GM12874 (cell line): ENCODE measurements around the gene LAPTM5.

Source experiments
- CTCF ChIP-seq: IDR thresholded peaks from 2 replicates; pipeline ENCODE4 v1.5.1; 2011; ENCODE audit warnings: low read depth, mild to moderate bottlenecking, control low read depth, low read length, moderate library complexity; ENCODE audit not compliant: insufficient read depth

LAPTM5 gene

GRCh38 chr1:30761381-30762151, 4.0 kb upstream of the LAPTM5 start:
- TF ChIP-seq CTCF, result no peak

- no peak for TF ChIP-seq CTCF
Measured at GRCh38 chr1:30760596-30761324, 3.2 kb upstream of the LAPTM5 start.

- TF ChIP-seq CTCF, result no peak
Measured at GRCh38 chr1:30759718-30760281, 2.2 kb upstream of the LAPTM5 start.

- no peak for TF ChIP-seq CTCF
Measured at GRCh38 chr1:30758785-30759380, 1.3 kb upstream of the LAPTM5 start.

- no peak for TF ChIP-seq CTCF
Measured at GRCh38 chr1:30758121-30758688, 631 bp upstream of the LAPTM5 start.

GRCh38 chr1:30756545-30757351, 826 bp downstream of the LAPTM5 start:
- TF ChIP-seq CTCF, result no peak
